GM13977 (cell line): ENCODE data around the gene DRAM1.
"Not testable (repeated sequence)": the region's sequence is repeated elsewhere in the genome, so short reads cannot be mapped to it uniquely, and the experiment has no call there.

Source experiments
- DNase-seq: peaks from one replicate; pipeline ENCODE4 v3.0.0; 2012; ENCODE audit warnings: low spot score
- CTCF ChIP-seq: IDR thresholded peaks from 2 replicates; pipeline ENCODE4 v1.5.1; 2012; ENCODE audit warnings: mild to moderate bottlenecking, control low read depth; ENCODE audit not compliant: insufficient read depth; ENCODE audit errors: extremely low read depth, missing control alignments
- in situ Hi-C: fragments of 300-500 bp; cut with MboI; formaldehyde crosslinking; loops from one replicate; pipeline ENCODE4 v1.12.0; 2022; ENCODE audit warnings: low sequenced_read_pairs, low pct_unique_long_range_greater_than_20kb, mixed read lengths, inconsistent platforms; ENCODE audit not compliant: unreplicated experiment

DRAM1 gene

GRCh38 chr12:101875162-101875561, 2.2 kb upstream of the DRAM1 start:
- in situ Hi-C loops = no loop called here
- DNase-seq = no peak
- no peak for TF ChIP-seq CTCF

DNA sequence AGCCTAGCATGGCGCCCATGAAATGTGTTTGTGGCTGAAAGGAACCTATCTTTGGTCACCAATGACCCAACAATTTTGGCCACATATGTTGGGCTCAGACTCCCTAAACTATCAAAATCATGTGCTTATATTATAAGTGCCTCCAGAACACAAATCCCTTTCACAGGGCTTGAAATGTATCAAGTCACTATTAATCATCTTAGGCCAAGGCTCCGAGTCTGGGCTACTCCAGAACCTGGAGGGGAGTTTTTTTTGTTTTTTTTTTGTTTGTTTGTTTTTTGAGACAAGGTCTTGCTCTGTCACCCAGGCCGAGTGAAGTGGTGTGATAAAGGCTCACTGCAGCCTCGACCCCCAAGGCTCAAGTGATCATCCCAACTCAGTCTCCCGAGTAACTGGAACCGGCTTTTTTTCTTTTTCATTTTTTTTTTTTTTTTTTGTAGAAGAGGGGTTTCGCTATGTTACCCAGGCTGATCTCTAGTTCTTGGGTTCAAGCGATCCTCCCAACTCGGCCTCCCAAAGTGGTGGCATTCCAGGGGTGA, 989 bp upstream of the DRAM1 start:
- no peak for TF ChIP-seq CTCF
- peak; percentile 30 for DNase-seq
- in situ Hi-C loops = no loop called here

- in situ Hi-C loops = no loop called here
- peak; percentile 30 for DNase-seq
- TF ChIP-seq CTCF = no peak
Measured at GRCh38 chr12:101877806-101878242, 444 bp downstream of the DRAM1 start.

DNA sequence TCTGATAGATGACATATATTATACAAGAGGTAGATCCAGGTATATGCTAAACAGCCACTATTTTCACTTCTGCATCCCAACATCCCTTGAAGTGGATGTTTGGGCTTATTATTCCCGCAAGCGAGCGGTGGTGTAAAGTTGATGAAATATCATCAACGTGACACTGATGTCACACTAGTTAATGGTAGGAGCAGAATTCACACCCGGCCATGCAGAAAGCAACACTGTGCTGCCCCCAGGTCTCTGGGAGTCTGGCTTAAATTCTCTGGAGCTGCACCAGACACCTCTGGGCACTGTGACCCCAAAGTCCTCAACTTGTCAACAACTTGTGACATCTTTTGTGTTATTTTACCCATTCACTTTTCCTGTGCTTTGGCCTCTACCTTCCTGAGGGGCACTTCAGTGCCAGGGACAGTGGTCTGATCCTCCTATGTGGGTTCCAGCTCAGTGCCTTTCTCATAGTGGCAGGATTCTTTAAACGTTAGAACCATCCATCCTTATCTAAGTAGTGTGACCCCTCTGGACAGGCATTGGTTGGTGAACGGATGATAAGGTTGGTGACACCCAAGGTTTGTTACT, 952 bp downstream of the DRAM1 start:
- DNase-seq = peak; percentile 35
- in situ Hi-C loops = no loop called here
- TF ChIP-seq CTCF = no peak

DNA sequence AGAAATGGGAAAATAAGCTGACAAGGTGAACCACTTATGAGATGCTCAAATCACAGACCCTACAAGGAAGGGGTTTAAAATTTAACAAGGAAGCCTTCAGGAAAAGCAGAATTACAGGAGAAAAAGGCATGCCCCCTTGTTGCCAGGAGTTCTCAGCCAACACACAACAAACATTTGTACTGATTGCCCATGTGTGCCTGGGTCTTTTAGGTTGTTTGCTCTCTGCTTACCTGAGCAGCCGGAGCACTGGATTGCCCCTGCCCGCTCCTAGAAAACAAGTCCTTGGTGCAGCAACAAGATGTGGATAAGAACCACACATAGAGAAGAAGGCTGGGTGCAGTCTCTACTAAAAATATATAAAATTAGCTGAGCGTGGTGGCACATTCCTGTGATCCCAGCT, 3.4 kb downstream of the DRAM1 start:
- DNase-seq = no peak
- no peak for TF ChIP-seq CTCF
- in situ Hi-C loops = no loop called here

DNA sequence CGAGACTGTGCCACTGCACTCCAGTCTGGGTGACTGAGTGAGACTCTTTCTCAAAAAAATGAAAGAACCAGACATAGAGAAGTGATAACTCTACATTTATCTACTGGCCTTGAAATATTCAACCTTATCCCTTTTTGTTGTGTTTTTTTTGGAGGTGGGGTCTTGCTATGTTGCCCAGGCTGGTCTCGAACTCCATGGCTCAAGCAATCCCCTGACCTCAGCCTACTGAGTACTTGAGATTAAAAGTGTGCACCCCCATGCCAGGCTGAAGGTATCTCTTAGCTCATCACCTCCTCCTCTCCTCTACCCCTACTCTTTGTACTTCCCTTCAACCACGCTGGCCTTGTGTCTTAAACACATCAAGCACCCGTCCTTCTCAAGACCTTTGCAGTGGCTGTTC, 3.8 kb downstream of the DRAM1 start:
- in situ Hi-C loops = no loop called here
- no peak for DNase-seq
- no peak for TF ChIP-seq CTCF

- no peak for TF ChIP-seq CTCF
- in situ Hi-C loops = no loop called here
- DNase-seq = no peak
Measured at GRCh38 chr12:101884174-101884573, 6.8 kb downstream of the DRAM1 start.

- in situ Hi-C loops = not testable (repeated sequence)
Measured at GRCh38 chr12:101884781-101885340, 7.5 kb downstream of the DRAM1 start.

More at GRCh38 chr12:101884781-101885340, 7.5 kb downstream of the DRAM1 start:
- not testable (repeated sequence) for DNase-seq
